HEK293 (cell line): ENCODE measurements around the gene CCDC69.

ENCODE experiments used
- EGR2 ChIP-seq: fragments of 450-650 bp; formaldehyde crosslinking; IDR thresholded peaks from 2 replicates; pipeline ENCODE4 v1.5.1; 2016; ENCODE audit warnings: low read depth, missing biosample characterization, missing genetic modification characterization
- GLIS1 ChIP-seq: fragments of 450-650 bp; formaldehyde crosslinking; IDR thresholded peaks from 2 replicates; pipeline ENCODE4 v1.5.1; 2016; ENCODE audit warnings: missing biosample characterization, missing genetic modification characterization
- GLIS2 ChIP-seq: fragments of 450-650 bp; formaldehyde crosslinking; IDR thresholded peaks from 2 replicates; pipeline ENCODE4 v1.5.1; 2016; ENCODE audit warnings: missing biosample characterization, missing genetic modification characterization
- KLF7 ChIP-seq: fragments of 450-650 bp; formaldehyde crosslinking; IDR thresholded peaks from 2 replicates; pipeline ENCODE4 v1.5.1; 2016; ENCODE audit warnings: missing biosample characterization, missing genetic modification characterization, borderline replicate concordance
- SP2 ChIP-seq: fragments of 450-650 bp; formaldehyde crosslinking; IDR thresholded peaks from 2 replicates; pipeline ENCODE4 v1.5.1; 2016; ENCODE audit warnings: missing biosample characterization, missing genetic modification characterization
- SP7 ChIP-seq: fragments of 450-650 bp; formaldehyde crosslinking; IDR thresholded peaks from 2 replicates; pipeline ENCODE4 v1.5.1; 2016; ENCODE audit warnings: missing biosample characterization, missing genetic modification characterization
- ZBTB21 ChIP-seq: fragments of 450-650 bp; formaldehyde crosslinking; IDR thresholded peaks from 2 replicates; pipeline ENCODE4 v1.5.1; 2017; ENCODE audit warnings: missing biosample characterization, missing genetic modification characterization
- ZFHX2 ChIP-seq: fragments of 450-650 bp; formaldehyde crosslinking; conservative IDR thresholded peaks from 2 replicates; pipeline ENCODE4 v1.5.1; 2016; ENCODE audit warnings: missing biosample characterization, missing genetic modification characterization
- ZFP69B ChIP-seq: fragments of 450-650 bp; formaldehyde crosslinking; IDR thresholded peaks from 2 replicates; pipeline ENCODE4 v1.5.1; 2016; ENCODE audit warnings: missing biosample characterization, missing genetic modification characterization
- ZIC2 ChIP-seq: fragments of 450-650 bp; formaldehyde crosslinking; IDR thresholded peaks from 2 replicates; pipeline ENCODE4 v1.5.1; 2016; ENCODE audit warnings: missing biosample characterization, missing genetic modification characterization
- ZNF423 ChIP-seq: fragments of 450-650 bp; formaldehyde crosslinking; IDR thresholded peaks from 2 replicates; pipeline ENCODE4 v1.5.1; 2016; ENCODE audit warnings: missing biosample characterization, missing genetic modification characterization
- ZNF473 ChIP-seq: fragments of 450-650 bp; formaldehyde crosslinking; IDR thresholded peaks from 2 replicates; pipeline ENCODE4 v1.5.1; 2017; ENCODE audit warnings: missing biosample characterization, missing genetic modification characterization
- ZNF521 ChIP-seq: fragments of 450-650 bp; formaldehyde crosslinking; IDR thresholded peaks from 2 replicates; pipeline ENCODE4 v1.5.1; 2017; ENCODE audit warnings: missing biosample characterization, mild to moderate bottlenecking, missing genetic modification characterization
- ZNF530 ChIP-seq: fragments of 450-650 bp; formaldehyde crosslinking; IDR thresholded peaks from 2 replicates; pipeline ENCODE4 v1.5.1; 2016; ENCODE audit warnings: low read depth, missing biosample characterization, missing genetic modification characterization
- ZNF768 ChIP-seq: fragments of 450-650 bp; formaldehyde crosslinking; IDR thresholded peaks from 2 replicates; pipeline ENCODE4 v1.5.1; 2018; ENCODE audit warnings: missing biosample characterization, mild to moderate bottlenecking, missing genetic modification characterization
- ZXDB ChIP-seq: fragments of 450-650 bp; formaldehyde crosslinking; IDR thresholded peaks from 2 replicates; pipeline ENCODE4 v1.5.1; 2016; ENCODE audit warnings: missing biosample characterization, missing genetic modification characterization
- TF ChIP-seq, protein P1 (sequence below): fragments of 450-650 bp; formaldehyde crosslinking; IDR thresholded peaks from 2 replicates; pipeline ENCODE4 v1.5.1; 2016; ENCODE audit warnings: missing biosample characterization, missing genetic modification characterization
- TF ChIP-seq, protein P2 (sequence below): fragments of 450-650 bp; formaldehyde crosslinking; IDR thresholded peaks from 2 replicates; pipeline ENCODE4 v1.5.1; 2017; ENCODE audit warnings: missing biosample characterization, missing genetic modification characterization
- TF ChIP-seq, protein P3 (sequence below): fragments of 450-650 bp; formaldehyde crosslinking; conservative IDR thresholded peaks from 2 replicates; pipeline ENCODE4 v1.5.1; 2016; ENCODE audit warnings: low read depth, missing biosample characterization, missing genetic modification characterization
- TF ChIP-seq, protein P4 (sequence below): fragments of 450-650 bp; formaldehyde crosslinking; IDR thresholded peaks from 2 replicates; pipeline ENCODE4 v1.5.0; 2017; ENCODE audit warnings: missing biosample characterization, missing genetic modification characterization, borderline replicate concordance
- TF ChIP-seq, protein P5 (sequence below): fragments of 450-650 bp; formaldehyde crosslinking; IDR thresholded peaks from 2 replicates; pipeline ENCODE4 v1.5.1; 2016; ENCODE audit warnings: missing biosample characterization, missing genetic modification characterization
- TF ChIP-seq, protein P6 (sequence below): fragments of 450-650 bp; formaldehyde crosslinking; IDR thresholded peaks from 2 replicates; pipeline ENCODE4 v1.5.1; 2016; ENCODE audit warnings: missing biosample characterization, missing genetic modification characterization
- TF ChIP-seq, protein P7 (sequence below): fragments of 450-650 bp; formaldehyde crosslinking; IDR thresholded peaks from 2 replicates; pipeline ENCODE4 v1.5.1; 2016; ENCODE audit warnings: missing biosample characterization, missing genetic modification characterization
- TF ChIP-seq, protein P8 (sequence below): fragments of 450-650 bp; formaldehyde crosslinking; IDR thresholded peaks from 2 replicates; pipeline ENCODE4 v1.5.1; 2017; ENCODE audit warnings: missing biosample characterization, missing genetic modification characterization

Gene CCDC69

DNA sequence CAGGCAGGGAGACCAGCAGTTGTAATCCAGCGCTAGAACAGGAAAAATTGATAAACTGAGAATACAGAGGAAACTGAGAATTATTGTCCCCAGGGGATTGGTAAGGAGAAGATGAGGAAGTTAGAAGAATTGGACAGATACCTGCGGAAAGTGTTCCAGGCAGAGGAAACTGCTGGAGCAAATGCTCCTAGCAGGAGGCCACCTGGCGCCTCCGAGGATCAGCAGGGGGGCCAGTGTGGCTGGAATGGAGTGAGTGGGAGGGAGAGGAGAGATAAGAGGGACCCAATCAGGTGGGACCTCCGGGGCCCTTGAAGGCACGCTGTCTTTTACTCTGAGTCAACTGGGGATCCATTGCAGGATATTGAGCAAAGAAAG lies 65.6 kb downstream of the CCDC69 start (continued):
- TF ChIP-seq KLF7 (tag by site-specific recombination), result no peak
- TF ChIP-seq, protein P1, sequence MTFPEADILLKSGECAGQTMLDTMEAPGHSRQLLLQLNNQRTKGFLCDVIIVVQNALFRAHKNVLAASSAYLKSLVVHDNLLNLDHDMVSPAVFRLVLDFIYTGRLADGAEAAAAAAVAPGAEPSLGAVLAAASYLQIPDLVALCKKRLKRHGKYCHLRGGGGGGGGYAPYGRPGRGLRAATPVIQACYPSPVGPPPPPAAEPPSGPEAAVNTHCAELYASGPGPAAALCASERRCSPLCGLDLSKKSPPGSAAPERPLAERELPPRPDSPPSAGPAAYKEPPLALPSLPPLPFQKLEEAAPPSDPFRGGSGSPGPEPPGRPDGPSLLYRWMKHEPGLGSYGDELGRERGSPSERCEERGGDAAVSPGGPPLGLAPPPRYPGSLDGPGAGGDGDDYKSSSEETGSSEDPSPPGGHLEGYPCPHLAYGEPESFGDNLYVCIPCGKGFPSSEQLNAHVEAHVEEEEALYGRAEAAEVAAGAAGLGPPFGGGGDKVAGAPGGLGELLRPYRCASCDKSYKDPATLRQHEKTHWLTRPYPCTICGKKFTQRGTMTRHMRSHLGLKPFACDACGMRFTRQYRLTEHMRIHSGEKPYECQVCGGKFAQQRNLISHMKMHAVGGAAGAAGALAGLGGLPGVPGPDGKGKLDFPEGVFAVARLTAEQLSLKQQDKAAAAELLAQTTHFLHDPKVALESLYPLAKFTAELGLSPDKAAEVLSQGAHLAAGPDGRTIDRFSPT (tag by site-specific recombination), result peak; percentile 69
- TF ChIP-seq, protein P2, sequence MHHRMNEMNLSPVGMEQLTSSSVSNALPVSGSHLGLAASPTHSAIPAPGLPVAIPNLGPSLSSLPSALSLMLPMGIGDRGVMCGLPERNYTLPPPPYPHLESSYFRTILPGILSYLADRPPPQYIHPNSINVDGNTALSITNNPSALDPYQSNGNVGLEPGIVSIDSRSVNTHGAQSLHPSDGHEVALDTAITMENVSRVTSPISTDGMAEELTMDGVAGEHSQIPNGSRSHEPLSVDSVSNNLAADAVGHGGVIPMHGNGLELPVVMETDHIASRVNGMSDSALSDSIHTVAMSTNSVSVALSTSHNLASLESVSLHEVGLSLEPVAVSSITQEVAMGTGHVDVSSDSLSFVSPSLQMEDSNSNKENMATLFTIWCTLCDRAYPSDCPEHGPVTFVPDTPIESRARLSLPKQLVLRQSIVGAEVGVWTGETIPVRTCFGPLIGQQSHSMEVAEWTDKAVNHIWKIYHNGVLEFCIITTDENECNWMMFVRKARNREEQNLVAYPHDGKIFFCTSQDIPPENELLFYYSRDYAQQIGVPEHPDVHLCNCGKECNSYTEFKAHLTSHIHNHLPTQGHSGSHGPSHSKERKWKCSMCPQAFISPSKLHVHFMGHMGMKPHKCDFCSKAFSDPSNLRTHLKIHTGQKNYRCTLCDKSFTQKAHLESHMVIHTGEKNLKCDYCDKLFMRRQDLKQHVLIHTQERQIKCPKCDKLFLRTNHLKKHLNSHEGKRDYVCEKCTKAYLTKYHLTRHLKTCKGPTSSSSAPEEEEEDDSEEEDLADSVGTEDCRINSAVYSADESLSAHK (tag by site-specific recombination), result no peak
- TF ChIP-seq, protein P3, sequence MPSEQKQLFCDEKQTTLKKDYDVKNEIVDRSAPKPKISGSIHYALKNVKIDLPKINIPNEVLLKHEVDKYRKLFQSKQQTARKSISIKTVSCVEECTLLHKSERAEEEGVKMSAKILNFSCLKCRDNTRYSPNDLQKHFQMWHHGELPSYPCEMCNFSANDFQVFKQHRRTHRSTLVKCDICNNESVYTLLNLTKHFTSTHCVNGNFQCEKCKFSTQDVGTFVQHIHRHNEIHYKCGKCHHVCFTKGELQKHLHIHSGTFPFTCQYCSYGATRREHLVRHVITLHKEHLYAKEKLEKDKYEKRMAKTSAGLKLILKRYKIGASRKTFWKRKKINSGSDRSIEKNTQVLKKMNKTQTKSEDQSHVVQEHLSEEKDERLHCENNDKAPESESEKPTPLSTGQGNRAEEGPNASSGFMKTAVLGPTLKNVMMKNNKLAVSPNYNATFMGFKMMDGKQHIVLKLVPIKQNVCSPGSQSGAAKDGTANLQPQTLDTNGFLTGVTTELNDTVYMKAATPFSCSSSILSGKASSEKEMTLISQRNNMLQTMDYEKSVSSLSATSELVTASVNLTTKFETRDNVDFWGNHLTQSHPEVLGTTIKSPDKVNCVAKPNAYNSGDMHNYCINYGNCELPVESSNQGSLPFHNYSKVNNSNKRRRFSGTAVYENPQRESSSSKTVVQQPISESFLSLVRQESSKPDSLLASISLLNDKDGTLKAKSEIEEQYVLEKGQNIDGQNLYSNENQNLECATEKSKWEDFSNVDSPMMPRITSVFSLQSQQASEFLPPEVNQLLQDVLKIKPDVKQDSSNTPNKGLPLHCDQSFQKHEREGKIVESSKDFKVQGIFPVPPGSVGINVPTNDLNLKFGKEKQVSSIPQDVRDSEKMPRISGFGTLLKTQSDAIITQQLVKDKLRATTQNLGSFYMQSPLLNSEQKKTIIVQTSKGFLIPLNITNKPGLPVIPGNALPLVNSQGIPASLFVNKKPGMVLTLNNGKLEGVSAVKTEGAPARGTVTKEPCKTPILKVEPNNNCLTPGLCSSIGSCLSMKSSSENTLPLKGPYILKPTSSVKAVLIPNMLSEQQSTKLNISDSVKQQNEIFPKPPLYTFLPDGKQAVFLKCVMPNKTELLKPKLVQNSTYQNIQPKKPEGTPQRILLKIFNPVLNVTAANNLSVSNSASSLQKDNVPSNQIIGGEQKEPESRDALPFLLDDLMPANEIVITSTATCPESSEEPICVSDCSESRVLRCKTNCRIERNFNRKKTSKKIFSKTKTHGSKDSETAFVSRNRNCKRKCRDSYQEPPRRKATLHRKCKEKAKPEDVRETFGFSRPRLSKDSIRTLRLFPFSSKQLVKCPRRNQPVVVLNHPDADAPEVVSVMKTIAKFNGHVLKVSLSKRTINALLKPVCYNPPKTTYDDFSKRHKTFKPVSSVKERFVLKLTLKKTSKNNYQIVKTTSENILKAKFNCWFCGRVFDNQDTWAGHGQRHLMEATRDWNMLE, result no peak
- TF ChIP-seq, protein P4, sequence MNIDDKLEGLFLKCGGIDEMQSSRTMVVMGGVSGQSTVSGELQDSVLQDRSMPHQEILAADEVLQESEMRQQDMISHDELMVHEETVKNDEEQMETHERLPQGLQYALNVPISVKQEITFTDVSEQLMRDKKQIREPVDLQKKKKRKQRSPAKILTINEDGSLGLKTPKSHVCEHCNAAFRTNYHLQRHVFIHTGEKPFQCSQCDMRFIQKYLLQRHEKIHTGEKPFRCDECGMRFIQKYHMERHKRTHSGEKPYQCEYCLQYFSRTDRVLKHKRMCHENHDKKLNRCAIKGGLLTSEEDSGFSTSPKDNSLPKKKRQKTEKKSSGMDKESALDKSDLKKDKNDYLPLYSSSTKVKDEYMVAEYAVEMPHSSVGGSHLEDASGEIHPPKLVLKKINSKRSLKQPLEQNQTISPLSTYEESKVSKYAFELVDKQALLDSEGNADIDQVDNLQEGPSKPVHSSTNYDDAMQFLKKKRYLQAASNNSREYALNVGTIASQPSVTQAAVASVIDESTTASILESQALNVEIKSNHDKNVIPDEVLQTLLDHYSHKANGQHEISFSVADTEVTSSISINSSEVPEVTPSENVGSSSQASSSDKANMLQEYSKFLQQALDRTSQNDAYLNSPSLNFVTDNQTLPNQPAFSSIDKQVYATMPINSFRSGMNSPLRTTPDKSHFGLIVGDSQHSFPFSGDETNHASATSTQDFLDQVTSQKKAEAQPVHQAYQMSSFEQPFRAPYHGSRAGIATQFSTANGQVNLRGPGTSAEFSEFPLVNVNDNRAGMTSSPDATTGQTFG (tag by site-specific recombination), result no peak
- TF ChIP-seq ZFP69B (tag by site-specific recombination), result 0 out of 2 replicates have a peak, but pooled peaks have one; percentile 13
- peak; percentile 77 for TF ChIP-seq ZFHX2 (tag by site-specific recombination)
- no peak for TF ChIP-seq ZBTB21
- no peak for TF ChIP-seq ZNF521 (tag by site-specific recombination)
- peak; percentile 53; the same call in 1 of the 2 replicates for TF ChIP-seq ZNF423 (tag by site-specific recombination)
- TF ChIP-seq ZNF473 (tag by site-specific recombination), result no peak
- TF ChIP-seq, protein P5, sequence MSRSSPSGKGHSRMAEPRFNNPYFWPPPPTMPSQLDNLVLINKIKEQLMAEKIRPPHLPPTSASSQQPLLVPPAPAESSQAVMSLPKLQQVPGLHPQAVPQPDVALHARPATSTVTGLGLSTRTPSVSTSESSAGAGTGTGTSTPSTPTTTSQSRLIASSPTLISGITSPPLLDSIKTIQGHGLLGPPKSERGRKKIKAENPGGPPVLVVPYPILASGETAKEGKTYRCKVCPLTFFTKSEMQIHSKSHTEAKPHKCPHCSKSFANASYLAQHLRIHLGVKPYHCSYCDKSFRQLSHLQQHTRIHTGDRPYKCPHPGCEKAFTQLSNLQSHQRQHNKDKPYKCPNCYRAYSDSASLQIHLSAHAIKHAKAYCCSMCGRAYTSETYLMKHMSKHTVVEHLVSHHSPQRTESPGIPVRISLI (tag by site-specific recombination), result no peak
- TF ChIP-seq, protein P6, sequence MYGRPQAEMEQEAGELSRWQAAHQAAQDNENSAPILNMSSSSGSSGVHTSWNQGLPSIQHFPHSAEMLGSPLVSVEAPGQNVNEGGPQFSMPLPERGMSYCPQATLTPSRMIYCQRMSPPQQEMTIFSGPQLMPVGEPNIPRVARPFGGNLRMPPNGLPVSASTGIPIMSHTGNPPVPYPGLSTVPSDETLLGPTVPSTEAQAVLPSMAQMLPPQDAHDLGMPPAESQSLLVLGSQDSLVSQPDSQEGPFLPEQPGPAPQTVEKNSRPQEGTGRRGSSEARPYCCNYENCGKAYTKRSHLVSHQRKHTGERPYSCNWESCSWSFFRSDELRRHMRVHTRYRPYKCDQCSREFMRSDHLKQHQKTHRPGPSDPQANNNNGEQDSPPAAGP (tag by site-specific recombination), result peak; percentile 61
- TF ChIP-seq ZNF530 (tag by site-specific recombination), result no peak
- peak; percentile 97 for TF ChIP-seq GLIS1 (tag by site-specific recombination)
- TF ChIP-seq, protein P7, sequence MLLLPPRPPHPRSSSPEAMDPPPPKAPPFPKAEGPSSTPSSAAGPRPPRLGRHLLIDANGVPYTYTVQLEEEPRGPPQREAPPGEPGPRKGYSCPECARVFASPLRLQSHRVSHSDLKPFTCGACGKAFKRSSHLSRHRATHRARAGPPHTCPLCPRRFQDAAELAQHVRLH (tag by site-specific recombination), result no peak
- TF ChIP-seq, protein P8, sequence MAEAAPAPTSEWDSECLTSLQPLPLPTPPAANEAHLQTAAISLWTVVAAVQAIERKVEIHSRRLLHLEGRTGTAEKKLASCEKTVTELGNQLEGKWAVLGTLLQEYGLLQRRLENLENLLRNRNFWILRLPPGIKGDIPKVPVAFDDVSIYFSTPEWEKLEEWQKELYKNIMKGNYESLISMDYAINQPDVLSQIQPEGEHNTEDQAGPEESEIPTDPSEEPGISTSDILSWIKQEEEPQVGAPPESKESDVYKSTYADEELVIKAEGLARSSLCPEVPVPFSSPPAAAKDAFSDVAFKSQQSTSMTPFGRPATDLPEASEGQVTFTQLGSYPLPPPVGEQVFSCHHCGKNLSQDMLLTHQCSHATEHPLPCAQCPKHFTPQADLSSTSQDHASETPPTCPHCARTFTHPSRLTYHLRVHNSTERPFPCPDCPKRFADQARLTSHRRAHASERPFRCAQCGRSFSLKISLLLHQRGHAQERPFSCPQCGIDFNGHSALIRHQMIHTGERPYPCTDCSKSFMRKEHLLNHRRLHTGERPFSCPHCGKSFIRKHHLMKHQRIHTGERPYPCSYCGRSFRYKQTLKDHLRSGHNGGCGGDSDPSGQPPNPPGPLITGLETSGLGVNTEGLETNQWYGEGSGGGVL (tag by site-specific recombination), result peak; percentile 43; the same call in 1 of the 2 replicates
- peak; percentile 82 for TF ChIP-seq ZIC2 (tag by site-specific recombination)
- peak; percentile 82 for TF ChIP-seq GLIS2 (tag by site-specific recombination)
- TF ChIP-seq SP2 (tag by site-specific recombination), result peak; percentile 33
- peak; percentile 13; the same call in 1 of the 2 replicates for TF ChIP-seq SP7
- no peak for TF ChIP-seq ZXDB (tag by site-specific recombination)
- TF ChIP-seq ZNF768 (tag by site-specific recombination), result no peak
- TF ChIP-seq EGR2 (tag by site-specific recombination), result peak; percentile 76
